ENCODE results near the gene CIB4.

The CIB4 gene

DNA sequence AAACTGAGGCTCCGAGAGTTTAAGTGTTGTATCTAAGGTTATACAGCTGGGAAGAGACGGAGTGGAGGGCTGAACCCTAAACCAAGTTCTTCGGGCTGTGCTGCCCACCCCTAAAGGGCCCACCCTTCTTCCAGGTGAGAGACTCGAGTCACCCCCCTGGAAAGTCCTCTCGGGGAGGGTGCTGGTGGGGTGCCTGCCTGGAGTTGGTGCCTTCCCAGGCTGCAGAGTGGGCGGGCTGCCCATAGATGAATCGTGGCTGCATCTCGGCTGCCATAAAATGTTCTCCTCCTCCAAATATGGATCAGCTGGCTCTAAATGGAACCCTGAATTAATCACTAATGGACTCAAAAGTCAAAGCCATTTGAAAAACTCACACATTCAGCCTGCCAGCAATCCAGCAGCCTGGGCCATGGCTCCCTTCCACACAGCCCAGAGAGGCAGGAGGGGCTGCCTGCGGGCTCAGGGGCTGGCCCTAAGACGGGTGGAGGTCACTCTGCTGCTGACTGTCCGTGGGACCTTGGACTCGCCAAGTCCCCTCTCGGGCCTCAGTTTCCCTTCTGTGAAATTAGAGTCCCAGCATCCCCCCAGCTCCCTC is 7.7 kb downstream of the CIB4 start:
- DNase-seq (ENCODE audit: low spot score): no peak
- TF ChIP-seq, protein P1, sequence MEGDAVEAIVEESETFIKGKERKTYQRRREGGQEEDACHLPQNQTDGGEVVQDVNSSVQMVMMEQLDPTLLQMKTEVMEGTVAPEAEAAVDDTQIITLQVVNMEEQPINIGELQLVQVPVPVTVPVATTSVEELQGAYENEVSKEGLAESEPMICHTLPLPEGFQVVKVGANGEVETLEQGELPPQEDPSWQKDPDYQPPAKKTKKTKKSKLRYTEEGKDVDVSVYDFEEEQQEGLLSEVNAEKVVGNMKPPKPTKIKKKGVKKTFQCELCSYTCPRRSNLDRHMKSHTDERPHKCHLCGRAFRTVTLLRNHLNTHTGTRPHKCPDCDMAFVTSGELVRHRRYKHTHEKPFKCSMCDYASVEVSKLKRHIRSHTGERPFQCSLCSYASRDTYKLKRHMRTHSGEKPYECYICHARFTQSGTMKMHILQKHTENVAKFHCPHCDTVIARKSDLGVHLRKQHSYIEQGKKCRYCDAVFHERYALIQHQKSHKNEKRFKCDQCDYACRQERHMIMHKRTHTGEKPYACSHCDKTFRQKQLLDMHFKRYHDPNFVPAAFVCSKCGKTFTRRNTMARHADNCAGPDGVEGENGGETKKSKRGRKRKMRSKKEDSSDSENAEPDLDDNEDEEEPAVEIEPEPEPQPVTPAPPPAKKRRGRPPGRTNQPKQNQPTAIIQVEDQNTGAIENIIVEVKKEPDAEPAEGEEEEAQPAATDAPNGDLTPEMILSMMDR (conservative IDR thresholded peaks at IDR 0.05; ENCODE audit: low read depth): no peak
- CTCF ChIA-PET: no interaction called here
- POLR2A ChIA-PET (ENCODE audit: low non-redundant PET): no interaction called here
- H3K27ac ChIP-seq: no peak overlapping the region

DNA sequence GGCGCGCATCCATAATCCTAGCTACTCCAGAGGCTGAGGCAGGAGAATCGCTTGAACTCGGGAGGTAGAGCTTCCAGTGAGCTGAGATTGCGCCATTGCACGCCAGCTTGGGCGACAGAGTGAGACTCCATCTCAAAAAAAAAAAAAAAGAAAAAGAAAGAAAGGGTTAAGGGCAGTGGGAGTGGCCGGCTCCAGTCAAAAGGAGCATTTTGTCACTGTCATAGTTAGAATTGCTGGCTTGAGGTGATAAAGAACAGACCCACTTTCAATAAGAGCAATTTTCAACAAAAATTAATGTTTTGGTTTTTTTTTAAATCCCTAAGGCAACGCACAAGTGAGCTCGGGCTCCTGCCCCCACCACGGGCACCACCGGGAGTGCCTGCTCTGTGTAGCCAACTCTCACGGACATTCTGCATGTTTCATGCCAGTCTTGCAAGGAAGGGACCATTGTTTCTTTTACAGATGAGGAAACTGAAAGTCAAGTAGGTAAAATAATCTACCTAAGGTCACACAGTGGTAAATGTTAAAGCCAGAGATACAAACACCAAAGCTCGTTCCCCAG is 8.5 kb downstream of the CIB4 start:
- CTCF ChIA-PET: interaction anchor here (0.7 kb wide), 1 partner anchor 469 kb away, joined by 3 read pairs; no protein-coding TSS in a partner anchor
- POLR2A ChIA-PET (ENCODE audit: low non-redundant PET): no interaction called here
- no peak for DNase-seq (ENCODE audit: low spot score)
- H3K27ac ChIP-seq: no peak overlapping the region
- TF ChIP-seq, protein P1 (conservative IDR thresholded peaks at IDR 0.05; ENCODE audit: low read depth): no peak

DNA sequence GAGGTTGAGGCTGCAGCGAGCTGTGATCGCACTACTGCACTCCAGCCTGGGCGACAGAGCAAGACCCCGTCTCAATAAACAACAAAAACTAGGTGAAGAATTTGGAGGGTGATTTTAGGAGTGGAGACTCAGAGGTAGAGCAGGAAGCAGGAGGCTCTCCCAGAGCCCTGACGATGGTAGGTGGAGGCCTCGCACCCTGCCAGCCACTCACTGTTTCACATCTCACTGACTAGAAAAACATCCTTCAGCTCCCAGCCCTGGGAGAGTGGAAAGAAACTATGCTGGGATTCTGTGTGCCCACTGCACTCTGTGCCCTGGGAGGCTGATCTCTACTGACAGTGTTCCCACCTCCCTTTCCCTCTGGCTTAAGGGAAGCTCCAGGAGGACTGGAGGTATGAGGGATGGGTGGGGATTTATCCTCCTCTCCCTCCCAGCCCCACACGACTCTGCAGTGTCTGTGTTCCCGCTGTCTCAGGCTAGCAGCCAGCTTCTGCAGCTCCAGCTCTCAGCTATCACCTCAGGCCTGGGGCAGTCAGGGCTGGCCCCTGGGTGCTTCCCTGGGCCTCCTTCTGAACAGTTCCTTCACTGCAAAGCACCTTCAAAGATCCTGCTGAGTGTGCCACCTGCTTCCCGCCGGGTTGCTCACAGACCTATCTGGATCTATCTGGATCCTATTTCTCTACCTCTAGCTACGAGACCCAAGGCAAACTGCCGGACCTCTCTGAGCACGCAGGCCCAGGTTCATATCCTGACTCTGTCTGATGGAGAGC is 9.6 kb downstream of the CIB4 start:
- no peak for DNase-seq (ENCODE audit: low spot score)
- ChIA-PET CTCF (interaction anchor here (0.6 kb wide), 1 partner anchor 113 kb away, joined by 3 read pairs; no protein-coding TSS in a partner anchor), POLR2A (ENCODE audit: low non-redundant PET) (no interaction called here)
- no peak overlapping the region for H3K27ac ChIP-seq
- TF ChIP-seq, protein P1 (conservative IDR thresholded peaks at IDR 0.05; ENCODE audit: low read depth): no peak

GRCh38 chr2:26630669-26631360 is 10.4 kb downstream of the CIB4 start:
- ChIA-PET POLR2A (ENCODE audit: low non-redundant PET) (no interaction called here), CTCF (no interaction called here)
- no peak overlapping the region for H3K27ac ChIP-seq
- DNase-seq (ENCODE audit: low spot score): peak; percentile 45
- TF ChIP-seq, protein P1 (conservative IDR thresholded peaks at IDR 0.05; ENCODE audit: low read depth): no peak

GRCh38 chr2:26630235-26630634 is 10.9 kb downstream of the CIB4 start:
- TF ChIP-seq, protein P1 (conservative IDR thresholded peaks at IDR 0.05; ENCODE audit: low read depth): no peak
- H3K27ac ChIP-seq: no peak overlapping the region
- no peak for DNase-seq (ENCODE audit: low spot score)
- ChIA-PET CTCF (no interaction called here), POLR2A (ENCODE audit: low non-redundant PET) (no interaction called here)

DNA sequence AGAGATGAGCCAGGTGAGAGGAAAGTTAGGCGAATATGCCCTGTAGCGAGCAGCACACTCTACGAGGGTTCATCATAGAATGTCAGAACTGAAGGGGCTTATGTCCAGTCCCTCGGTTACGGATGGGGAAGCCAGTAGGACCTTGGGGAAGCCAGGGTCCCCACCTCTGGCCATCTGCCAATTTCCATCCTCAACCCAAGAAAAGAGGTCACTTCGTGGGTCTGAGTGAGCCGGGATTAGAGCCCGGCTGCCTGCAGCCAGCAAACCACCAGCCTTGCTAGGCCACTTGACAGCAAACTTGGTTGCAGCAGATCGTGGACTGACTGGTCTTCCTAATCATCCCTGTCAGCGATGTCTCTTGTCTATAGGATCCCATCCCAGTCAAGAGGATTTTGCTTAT is 11.4 kb downstream of the CIB4 start:
- TF ChIP-seq, protein P1 (conservative IDR thresholded peaks at IDR 0.05; ENCODE audit: low read depth): no peak
- ChIA-PET POLR2A (ENCODE audit: low non-redundant PET) (no interaction called here), CTCF (interaction anchor here (0.9 kb wide), 1 partner anchor 25 kb away, joined by 3 read pairs; no protein-coding TSS in a partner anchor)
- no peak for DNase-seq (ENCODE audit: low spot score)
- no peak overlapping the region for H3K27ac ChIP-seq
